Suprapubic skin (tissue), 4 donors: Measurements from ENCODE around the gene KIR3DL1. TPM values are rescaled to one million over a fixed set of nuclear protein-coding genes. Genes with fewer than 3 reads are reported as not detected.
"Not testable (repeated sequence)": the region's sequence is repeated elsewhere in the genome, so short reads cannot be mapped to it uniquely, and the experiment has no call there.

Experiments
- DNase-seq, 2 donors: peaks; one replicate each; pipeline ENCODE4 v3.0.0-alpha.2; 2019; ENCODE audit warnings: low spot score in 2 of 2
- H3K27ac ChIP-seq: fragments of 200-600 bp; sonication (generic); one replicate; pipeline ENCODE4 v1.5.1; 2019
- H3K27me3 ChIP-seq: fragments of 200-600 bp; sonication (generic); one replicate; pipeline ENCODE4 v1.5.1; 2019
- H3K36me3 ChIP-seq: fragments of 200-600 bp; sonication (generic); one replicate; pipeline ENCODE4 v1.5.1; 2019
- H3K4me1 ChIP-seq: fragments of 200-600 bp; sonication (generic); one replicate; pipeline ENCODE4 v1.5.1; 2019
- H3K4me3 ChIP-seq: fragments of 200-600 bp; sonication (generic); one replicate; pipeline ENCODE4 v1.5.1; 2019; ENCODE audit warnings: mild to moderate bottlenecking
- H3K9me3 ChIP-seq: fragments of 200-600 bp; sonication (generic); one replicate; pipeline ENCODE4 v1.5.1; 2019
- WGBS: methylation state at CpG from one replicate; pipeline ENCODE4 v1.1.5; 2018; 5-methylcytosine and 5-hydroxymethylcytosine counted together
- total RNA-seq, 4 donors: library from RNA; depleted of rRNA; stranded (reverse); fragments of >200 nt; gene quantifications; one replicate each; pipeline ENCODE4 v1.1.0, GENCODE V29; 2016

Gene KIR3DL1
- total RNA-seq, result not detected

DNA sequence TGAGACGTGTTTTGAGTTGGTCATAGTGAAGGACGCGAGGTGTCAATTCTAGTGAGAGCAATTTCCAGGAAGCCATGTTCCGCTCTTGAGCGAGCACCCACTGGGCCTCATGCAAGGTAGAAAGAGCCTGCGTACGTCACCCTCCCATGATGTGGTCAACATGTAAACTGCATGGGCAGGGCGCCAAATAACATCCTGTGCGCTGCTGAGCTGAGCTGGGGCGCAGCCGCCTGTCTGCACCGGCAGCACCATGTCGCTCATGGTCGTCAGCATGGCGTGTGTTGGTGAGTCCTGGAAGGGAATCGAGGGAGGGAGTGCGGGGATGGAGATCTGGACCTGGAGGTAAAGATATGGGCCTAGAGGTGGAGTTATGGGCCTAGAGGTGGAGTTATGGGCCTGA is at the start of gene KIR3DL1:
Gene KIR3DL1 (plus strand): TSS at position 218 of the 400 bp plus-strand sequence.
- DNase-seq, H3K27me3 ChIP-seq, H3K4me3 ChIP-seq, H3K4me1 ChIP-seq, H3K36me3 ChIP-seq, H3K9me3 ChIP-seq, H3K27ac ChIP-seq: not testable (repeated sequence)
- 93% methylated on average over 17 of the region's 17 CpGs for WGBS

DNA sequence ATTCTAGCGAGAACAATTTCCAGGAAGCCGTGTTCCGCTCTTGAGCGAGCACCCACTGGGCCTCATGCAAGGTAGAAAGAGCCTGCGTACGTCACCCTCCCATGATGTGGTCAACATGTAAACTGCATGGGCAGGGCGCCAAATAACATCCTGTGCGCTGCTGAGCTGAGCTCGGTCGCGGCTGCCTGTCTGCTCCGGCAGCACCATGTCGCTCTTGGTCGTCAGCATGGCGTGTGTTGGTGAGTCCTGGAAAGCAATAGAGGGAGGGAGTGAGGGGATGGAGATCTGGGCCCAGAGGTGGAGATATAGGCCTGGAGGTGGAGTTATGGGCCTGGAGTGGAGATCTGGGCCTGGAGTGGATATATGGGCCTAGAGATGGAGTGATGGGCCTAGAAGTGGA is 46.6 kb upstream of the KIR3DL1 start, which contains the start of gene KIR2DL1:
Gene KIR2DL1 (plus strand): TSS at position 148 of the 400 bp plus-strand sequence. CDS start 58 bp downstream, at position 206.
- not testable (repeated sequence) for H3K27ac ChIP-seq, H3K27me3 ChIP-seq, H3K36me3 ChIP-seq, H3K4me1 ChIP-seq, H3K4me3 ChIP-seq, DNase-seq, H3K9me3 ChIP-seq
- 93% methylated on average over 15 of the region's 15 CpGs for WGBS

DNA sequence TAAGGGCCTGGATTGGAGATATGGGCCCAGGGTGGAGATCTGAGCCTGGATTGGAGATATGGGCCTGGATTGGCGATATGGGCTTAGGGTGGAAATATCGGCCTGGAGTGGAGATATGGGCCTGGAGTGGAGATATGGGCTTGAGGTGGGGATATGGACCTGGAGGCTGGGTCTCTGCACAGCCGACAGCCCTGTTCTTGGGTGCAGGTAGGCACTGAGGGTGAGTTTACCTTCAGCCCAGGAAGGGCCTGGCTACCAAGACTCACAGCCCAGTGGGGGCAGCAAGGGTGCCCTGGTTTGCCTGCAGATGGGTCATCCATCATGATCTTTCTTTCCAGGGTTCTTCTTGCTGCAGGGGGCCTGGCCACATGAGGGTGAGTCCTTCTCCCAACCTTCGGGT is 45.8 kb upstream of the KIR3DL1 start:
- H3K36me3 ChIP-seq, result not testable (repeated sequence)

DNA sequence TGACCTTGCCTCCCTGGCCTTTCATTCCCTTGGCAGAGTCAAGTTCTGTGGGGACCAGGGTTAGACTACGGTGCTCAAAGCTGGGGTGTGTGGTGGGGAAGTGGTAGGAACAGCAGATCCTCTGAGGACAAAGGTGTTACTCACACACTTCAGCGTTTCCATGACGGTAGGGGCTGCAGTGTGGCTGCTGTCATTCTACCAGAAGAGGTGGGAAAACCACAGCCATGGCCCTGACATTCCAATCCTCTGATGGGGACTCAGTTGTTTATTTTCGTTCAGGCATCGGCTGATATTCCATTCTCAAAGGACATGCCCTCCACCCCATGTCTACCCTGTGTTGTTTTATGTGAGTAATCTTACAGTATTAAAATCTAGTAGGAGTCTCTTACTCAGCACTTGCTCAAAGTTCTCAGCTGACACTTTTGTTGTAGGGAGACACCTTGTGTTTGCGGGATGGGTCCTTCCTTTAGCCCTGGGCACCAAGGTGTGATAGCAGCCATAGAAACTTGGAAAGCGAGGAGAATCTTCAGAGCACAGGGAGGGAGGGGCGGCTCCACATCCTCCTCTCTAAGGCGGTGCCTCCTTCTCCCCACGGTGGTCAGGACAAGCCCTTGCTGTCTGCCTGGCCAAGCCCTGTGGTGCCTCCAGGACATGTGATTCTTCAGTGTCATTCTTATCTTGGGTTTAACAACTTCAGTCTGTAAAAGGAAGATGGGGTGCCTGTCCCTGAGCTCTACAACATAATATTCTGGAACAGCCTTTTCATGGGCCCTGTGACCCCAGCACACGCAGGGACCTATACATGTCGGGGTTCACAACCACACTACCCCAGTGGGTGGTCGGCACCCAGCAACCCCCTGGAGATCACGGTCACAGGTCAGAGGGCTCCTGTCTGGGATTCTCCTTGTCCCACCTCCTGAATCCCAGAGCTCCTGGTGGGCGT is 45.0 kb upstream of the KIR3DL1 start:
- H3K27me3 ChIP-seq, H3K4me1 ChIP-seq, H3K27ac ChIP-seq, H3K4me3 ChIP-seq, H3K36me3 ChIP-seq, H3K9me3 ChIP-seq, DNase-seq: not testable (repeated sequence)
- 92% methylated on average over 11 of the region's 15 CpGs for WGBS

More for the DNA sequence above, 45.8 kb upstream of the KIR3DL1 start:
- H3K4me3 ChIP-seq, H3K9me3 ChIP-seq, H3K4me1 ChIP-seq, H3K27me3 ChIP-seq, H3K27ac ChIP-seq, DNase-seq: not testable (repeated sequence)
- WGBS, result 95% methylated on average over 3 of the region's 4 CpGs

DNA sequence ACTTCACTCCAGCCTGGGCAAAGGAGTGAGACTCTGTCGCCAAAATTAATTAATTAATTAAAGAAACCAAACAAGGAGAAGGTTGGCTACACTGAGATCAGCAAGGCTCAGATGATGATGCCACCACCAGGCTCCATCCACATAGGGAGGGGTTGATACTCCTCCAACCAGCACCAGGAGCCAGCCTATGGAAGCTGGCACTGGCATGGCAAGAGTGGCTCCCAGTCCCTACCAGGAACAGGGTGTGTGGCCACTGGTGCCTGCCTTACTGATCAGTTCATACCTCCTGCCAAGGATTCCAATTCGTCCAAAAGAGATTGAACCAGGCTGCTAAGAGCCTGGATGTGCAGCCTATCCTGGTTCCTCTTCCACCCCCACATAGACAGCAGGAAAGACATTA is 43.6 kb upstream of the KIR3DL1 start:
- DNase-seq, result not testable (repeated sequence)

DNA sequence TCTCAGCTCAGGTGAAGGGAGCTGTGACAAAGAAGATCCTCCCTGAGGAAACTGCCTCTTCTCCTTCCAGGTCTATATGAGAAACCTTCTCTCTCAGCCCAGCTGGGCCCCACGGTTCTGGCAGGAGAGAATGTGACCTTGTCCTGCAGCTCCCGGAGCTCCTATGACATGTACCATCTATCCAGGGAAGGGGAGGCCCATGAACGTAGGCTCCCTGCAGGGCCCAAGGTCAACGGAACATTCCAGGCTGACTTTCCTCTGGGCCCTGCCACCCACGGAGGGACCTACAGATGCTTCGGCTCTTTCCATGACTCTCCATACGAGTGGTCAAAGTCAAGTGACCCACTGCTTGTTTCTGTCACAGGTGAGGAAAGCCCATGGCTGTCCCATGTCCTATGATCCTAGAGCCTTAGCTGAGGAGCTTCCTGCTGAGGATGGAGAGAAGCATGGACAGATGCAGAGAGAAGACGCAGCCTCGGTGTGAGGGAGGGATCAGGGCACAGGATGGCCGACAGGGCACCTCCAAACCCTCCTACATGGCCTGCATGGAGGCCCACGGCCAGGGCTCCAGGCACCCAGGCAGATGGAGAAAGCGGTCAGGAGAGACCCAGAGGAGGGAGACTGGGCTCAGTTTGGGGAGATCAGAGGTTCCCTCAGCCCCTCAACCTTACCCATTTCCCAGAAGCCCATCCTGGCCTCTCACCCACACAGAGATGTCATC is 41.0 kb upstream of the KIR3DL1 start:
- 88% methylated on average over 10 of the region's 12 CpGs for WGBS
- not testable (repeated sequence) for H3K4me1 ChIP-seq, H3K36me3 ChIP-seq, H3K27ac ChIP-seq, H3K27me3 ChIP-seq, H3K9me3 ChIP-seq, DNase-seq, H3K4me3 ChIP-seq

More for the DNA sequence above, 43.6 kb upstream of the KIR3DL1 start:
- not testable (repeated sequence) for H3K4me1 ChIP-seq, H3K9me3 ChIP-seq, H3K27me3 ChIP-seq, H3K27ac ChIP-seq, H3K4me3 ChIP-seq, H3K36me3 ChIP-seq
- 57% methylated on average over 2 of the region's 2 CpGs for WGBS

DNA sequence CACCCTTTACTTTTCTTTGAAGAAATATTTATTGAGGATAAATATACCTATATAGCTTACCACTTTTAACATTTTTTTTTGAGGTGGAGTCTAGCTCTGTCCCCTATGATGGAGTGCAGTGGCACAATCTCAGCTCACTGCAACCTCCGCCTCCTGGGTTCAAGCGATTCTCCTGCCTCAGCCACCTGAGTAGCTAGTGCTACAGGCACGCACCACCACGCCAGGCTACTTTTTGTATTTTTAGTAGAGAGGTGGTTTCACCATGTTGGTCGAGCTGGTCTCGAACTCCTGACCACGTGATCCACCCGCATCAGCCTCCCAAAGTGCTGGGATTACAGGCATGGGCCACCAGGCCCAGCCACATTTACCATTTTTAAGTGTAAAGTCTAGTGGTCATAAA is 40.4 kb upstream of the KIR3DL1 start:
- H3K27ac ChIP-seq, H3K4me1 ChIP-seq, H3K36me3 ChIP-seq, H3K27me3 ChIP-seq, H3K4me3 ChIP-seq, H3K9me3 ChIP-seq, DNase-seq: not testable (repeated sequence)
- WGBS, result 88% methylated on average over 8 of the region's 8 CpGs

DNA sequence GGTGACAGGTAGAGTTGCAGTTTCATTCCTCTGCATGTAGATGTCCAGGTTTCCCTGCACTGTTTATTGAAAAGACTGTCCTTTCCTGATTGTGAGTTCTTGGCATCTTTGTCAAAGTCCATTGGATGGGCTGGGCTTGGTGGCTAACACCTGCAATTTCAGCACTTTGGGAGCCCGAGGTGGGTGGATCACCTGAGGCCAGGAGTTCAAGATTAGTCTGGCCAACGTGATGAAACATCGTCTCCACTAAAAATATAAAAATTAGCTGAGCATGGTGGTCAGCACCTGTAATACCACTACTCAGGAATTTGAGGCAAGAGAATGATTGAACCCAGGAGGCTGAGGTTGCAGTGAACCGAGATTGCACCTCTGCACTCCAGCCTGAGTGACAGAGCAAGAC is 38.4 kb upstream of the KIR3DL1 start:
- not testable (repeated sequence) for H3K27me3 ChIP-seq, H3K27ac ChIP-seq, H3K36me3 ChIP-seq, DNase-seq, H3K4me1 ChIP-seq, H3K9me3 ChIP-seq, H3K4me3 ChIP-seq
- 72% methylated on average over 4 of the region's 4 CpGs for WGBS

DNA sequence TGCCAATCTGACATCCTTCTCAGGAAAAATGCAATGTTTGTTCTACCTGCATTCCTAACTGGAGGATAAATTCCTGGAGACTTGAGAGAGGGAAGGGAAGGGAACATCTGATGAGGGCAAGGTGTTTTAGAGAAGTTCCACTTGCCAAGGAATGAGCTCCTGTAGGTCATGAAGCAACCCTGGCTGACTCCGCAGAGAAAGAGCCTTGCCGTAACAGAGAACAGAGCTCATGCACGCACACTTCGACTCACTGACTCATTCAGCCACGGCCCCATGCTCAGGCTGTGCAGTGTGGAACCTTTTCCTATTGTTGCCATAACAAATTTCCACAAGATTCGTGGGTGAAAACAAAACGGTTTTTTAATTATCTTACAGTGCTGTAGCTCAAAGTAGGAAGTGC is 37.4 kb upstream of the KIR3DL1 start:
- H3K4me1 ChIP-seq, H3K36me3 ChIP-seq, H3K9me3 ChIP-seq, H3K27ac ChIP-seq, DNase-seq, H3K27me3 ChIP-seq, H3K4me3 ChIP-seq: not testable (repeated sequence)
- 77% methylated on average over 7 of the region's 7 CpGs for WGBS

DNA sequence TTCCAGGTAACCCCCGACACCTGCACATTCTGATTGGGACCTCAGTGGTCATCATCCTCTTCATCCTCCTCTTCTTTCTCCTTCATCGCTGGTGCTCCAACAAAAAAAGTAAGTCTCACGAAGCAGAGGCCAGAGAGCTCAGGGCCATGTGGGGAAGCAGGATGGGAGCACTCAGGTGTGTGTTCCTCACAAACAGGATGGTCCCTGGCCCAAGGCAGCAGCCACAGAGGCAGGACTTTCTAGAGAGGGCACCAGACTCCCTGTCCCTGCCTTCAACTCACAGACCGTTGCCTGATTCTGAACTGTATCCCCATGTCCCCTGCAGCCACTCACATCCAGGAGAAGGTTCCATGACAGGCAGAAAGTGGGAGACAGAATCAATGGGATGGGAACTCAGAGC is 33.4 kb upstream of the KIR3DL1 start:
- H3K4me1 ChIP-seq, DNase-seq, H3K27me3 ChIP-seq, H3K36me3 ChIP-seq, H3K4me3 ChIP-seq, H3K27ac ChIP-seq, H3K9me3 ChIP-seq: not testable (repeated sequence)
- WGBS, result 85% methylated on average over 4 of the region's 4 CpGs

DNA sequence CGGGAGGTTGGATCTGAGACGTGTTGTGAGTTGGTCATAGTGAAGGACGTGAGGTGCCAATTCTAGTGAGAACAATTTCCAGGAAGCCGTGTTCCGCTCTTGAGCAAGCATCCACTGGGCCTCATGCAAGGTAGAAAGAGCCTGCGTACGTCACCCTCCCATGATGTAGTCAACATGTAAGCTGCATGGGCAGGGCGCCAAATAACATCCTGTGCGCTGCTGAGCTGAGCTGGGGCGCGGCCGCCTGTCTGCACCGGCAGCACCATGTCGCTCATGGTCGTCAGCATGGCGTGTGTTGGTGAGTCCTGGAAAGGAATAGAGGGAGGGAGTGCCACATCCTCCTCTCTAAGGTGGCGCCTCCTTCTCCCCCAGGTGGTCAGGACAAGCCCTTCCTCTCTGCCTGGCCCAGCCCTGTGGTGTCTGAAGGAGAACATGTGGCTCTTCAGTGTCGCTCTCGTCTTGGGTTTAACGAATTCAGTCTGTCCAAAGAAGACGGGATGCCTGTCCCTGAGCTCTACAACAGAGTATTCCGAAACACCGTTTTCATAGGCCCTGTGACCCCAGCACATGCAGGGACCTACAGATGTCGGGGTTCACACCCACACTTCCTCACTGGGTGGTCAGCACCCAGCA is 30.1 kb upstream of the KIR3DL1 start:
- 90% methylated on average over 16 of the region's 24 CpGs for WGBS
- not testable (repeated sequence) for H3K4me1 ChIP-seq, H3K4me3 ChIP-seq, DNase-seq, H3K27me3 ChIP-seq, H3K27ac ChIP-seq, H3K36me3 ChIP-seq, H3K9me3 ChIP-seq

DNA sequence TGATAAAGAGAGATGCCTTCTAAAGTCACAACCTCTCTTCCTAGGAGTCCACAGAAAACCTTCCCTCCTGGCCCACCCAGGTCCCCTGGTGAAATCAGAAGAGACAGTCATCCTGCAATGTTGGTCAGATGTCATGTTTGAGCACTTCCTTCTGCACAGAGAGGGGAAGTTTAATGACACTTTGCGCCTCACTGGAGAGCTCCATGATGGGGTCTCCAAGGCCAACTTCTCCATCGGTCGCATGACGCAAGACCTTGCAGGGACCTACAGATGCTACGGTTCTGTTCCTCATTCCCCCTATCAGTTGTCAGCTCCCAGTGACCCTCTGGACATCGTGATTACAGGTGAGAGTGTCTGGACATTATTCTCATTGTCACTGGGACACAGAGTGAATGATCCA is 28.1 kb upstream of the KIR3DL1 start:
- H3K4me1 ChIP-seq, H3K4me3 ChIP-seq, H3K36me3 ChIP-seq, DNase-seq, H3K27me3 ChIP-seq, H3K27ac ChIP-seq, H3K9me3 ChIP-seq: not testable (repeated sequence)
- 92% methylated on average over 6 of the region's 6 CpGs for WGBS
